ENCODE results near the gene LAMTOR2. TPM values are rescaled to one million over a fixed set of nuclear protein-coding genes. Genes with fewer than 3 reads are reported as not detected.

Gene LAMTOR2
- polyA plus RNA-seq, 2 donors = 82.6 to 101 TPM

- 56 to 70% methylated on average over 7 to 8 of the region's 8 CpGs for WGBS, 2 donors
- Histone ChIP-seq H3K36me3 (ENCODE audit: control insufficient read depth in 2 of 2, insufficient read depth in 2 of 2, low read length in 1 of 2) (peaks cover 0 to 4% of the 10 kb centered on the region in 2 donors), H3K9me3 (ENCODE audit: control insufficient read depth in 2 of 2, insufficient read depth in 1 of 2, low read depth in 1 of 2, low read length in 1 of 2) (no peaks in the 10 kb centered on the region), H3K27me3 (ENCODE audit: control insufficient read depth in 1 of 2, insufficient read depth in 2 of 2, low read length in 2 of 2) (no peaks in the 10 kb centered on the region), H3K4me3 (ENCODE audit: low read depth in 1 of 2, low read length in 2 of 2) (no peak overlapping the region), H3K4me1 (ENCODE audit: control insufficient read depth in 2 of 2, insufficient read depth in 2 of 2, low read length in 1 of 2) (peaks cover 0 to 6% of the 10 kb centered on the region in 2 donors), H3K27ac (ENCODE audit: low read depth in 2 of 2, low read length in 1 of 2) (no peak overlapping the region)
Measured at GRCh38 chr1:156080241-156080862, 25.8 kb downstream of the LAMTOR2 start.

DNA sequence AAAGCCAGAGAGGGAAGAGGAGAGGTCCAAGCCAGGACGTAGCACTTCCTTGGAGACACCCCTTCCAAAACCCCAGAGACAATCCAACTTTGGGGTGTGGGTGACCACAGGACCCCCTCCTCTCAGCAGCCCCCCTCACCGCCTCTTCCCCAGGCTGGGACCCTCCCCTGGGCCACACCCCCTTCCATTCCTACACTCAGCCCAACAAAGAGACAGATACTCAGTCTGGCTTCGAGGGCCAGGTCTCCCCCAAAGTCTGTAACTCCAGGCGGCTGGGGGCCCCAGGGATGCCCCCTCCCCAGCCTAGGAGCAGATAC, 26.2 kb downstream of the LAMTOR2 start:
- no peaks in the 10 kb centered on the region for H3K9me3 ChIP-seq (ENCODE audit: control insufficient read depth in 2 of 2, insufficient read depth in 1 of 2, low read depth in 1 of 2, low read length in 1 of 2)
- no peaks in the 10 kb centered on the region for H3K27me3 ChIP-seq (ENCODE audit: control insufficient read depth in 1 of 2, insufficient read depth in 2 of 2, low read length in 2 of 2)
- peaks cover 0 to 6% of the 10 kb centered on the region in 2 donors for H3K4me1 ChIP-seq (ENCODE audit: control insufficient read depth in 2 of 2, insufficient read depth in 2 of 2, low read length in 1 of 2)
- 46 to 63% methylated on average over 4 of the region's 4 CpGs for WGBS, 2 donors
- no peak overlapping the region for H3K4me3 ChIP-seq (ENCODE audit: low read depth in 1 of 2, low read length in 2 of 2)
- H3K36me3 ChIP-seq (ENCODE audit: control insufficient read depth in 2 of 2, insufficient read depth in 2 of 2, low read length in 1 of 2) = peaks cover 0 to 4% of the 10 kb centered on the region in 2 donors
- H3K27ac ChIP-seq (ENCODE audit: low read depth in 2 of 2, low read length in 1 of 2) = no peak overlapping the region

DNA sequence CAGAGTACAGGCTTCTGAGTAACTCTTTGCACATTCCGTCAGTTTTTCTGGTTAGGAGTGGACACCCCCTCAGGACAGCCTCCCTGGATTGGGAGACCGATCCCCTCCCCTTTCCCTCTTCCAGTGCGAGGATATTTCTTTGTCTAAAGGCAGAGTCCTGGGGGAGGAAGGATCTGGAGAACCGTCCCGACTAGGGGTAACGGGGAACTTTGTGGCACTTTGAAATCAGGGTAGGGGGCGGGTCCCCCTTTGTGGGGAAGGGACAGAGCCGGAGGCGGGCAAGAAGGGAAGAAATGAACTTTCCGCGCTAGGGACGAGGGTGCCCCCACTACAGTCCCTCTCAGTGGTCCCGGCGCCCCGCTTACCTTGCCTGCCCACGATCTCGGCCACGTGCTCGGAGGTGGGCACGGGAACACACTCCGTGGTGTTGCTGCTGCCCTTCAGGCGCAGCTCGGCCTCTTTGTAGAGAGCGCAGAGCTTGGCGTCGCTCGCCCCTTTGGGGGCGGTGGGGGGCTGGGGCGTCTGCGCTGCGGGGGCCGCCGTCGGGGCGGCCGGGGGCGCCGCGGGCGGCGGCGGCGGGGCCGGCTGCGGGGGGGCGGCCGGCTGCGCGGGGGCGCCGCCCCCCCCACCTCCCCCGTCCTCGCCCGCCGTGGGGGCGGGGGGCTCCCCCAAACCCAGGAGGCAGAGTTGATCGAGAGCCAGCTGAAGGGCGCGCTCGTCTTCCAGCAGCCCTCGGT, 26.8 kb downstream of the LAMTOR2 start:
- Histone ChIP-seq H3K4me3 (ENCODE audit: low read depth in 1 of 2, low read length in 2 of 2) (peak overlapping the region; percentile 31 to 79), H3K4me1 (ENCODE audit: control insufficient read depth in 2 of 2, insufficient read depth in 2 of 2, low read length in 1 of 2) (peaks cover 0 to 6% of the 10 kb centered on the region in 2 donors), H3K27ac (ENCODE audit: low read depth in 2 of 2, low read length in 1 of 2) (no peak overlapping the region)

GRCh38 chr1:156081917-156082308, 27.3 kb downstream of the LAMTOR2 start:
- Histone ChIP-seq H3K36me3 (ENCODE audit: control insufficient read depth in 2 of 2, insufficient read depth in 2 of 2, low read length in 1 of 2) (peaks cover 0 to 4% of the 10 kb centered on the region in 2 donors), H3K4me3 (ENCODE audit: low read depth in 1 of 2, low read length in 2 of 2) (peak overlapping the region; percentile 68 to 79), H3K9me3 (ENCODE audit: control insufficient read depth in 2 of 2, insufficient read depth in 1 of 2, low read depth in 1 of 2, low read length in 1 of 2) (no peaks in the 10 kb centered on the region), H3K27me3 (ENCODE audit: control insufficient read depth in 1 of 2, insufficient read depth in 2 of 2, low read length in 2 of 2) (no peaks in the 10 kb centered on the region), H3K4me1 (ENCODE audit: control insufficient read depth in 2 of 2, insufficient read depth in 2 of 2, low read length in 1 of 2) (peaks cover 0 to 6% of the 10 kb centered on the region in 2 donors), H3K27ac (ENCODE audit: low read depth in 2 of 2, low read length in 1 of 2) (no peak overlapping the region)
- 0% methylated on average over 4 to 10 of the region's 10 CpGs for WGBS, 2 donors

More for the DNA sequence above, 26.8 kb downstream of the LAMTOR2 start:
- Histone ChIP-seq H3K27me3 (ENCODE audit: control insufficient read depth in 1 of 2, insufficient read depth in 2 of 2, low read length in 2 of 2) (no peaks in the 10 kb centered on the region), H3K9me3 (ENCODE audit: control insufficient read depth in 2 of 2, insufficient read depth in 1 of 2, low read depth in 1 of 2, low read length in 1 of 2) (no peaks in the 10 kb centered on the region), H3K36me3 (ENCODE audit: control insufficient read depth in 2 of 2, insufficient read depth in 2 of 2, low read length in 1 of 2) (peaks cover 0 to 4% of the 10 kb centered on the region in 2 donors)
- 4 to 9% methylated on average over 33 to 58 of the region's 61 CpGs for whole genome bisulfite sequencing, 2 donors

- Histone ChIP-seq H3K36me3 (ENCODE audit: control insufficient read depth in 2 of 2, insufficient read depth in 2 of 2, low read length in 1 of 2) (no peaks in the 10 kb centered on the region), H3K4me3 (ENCODE audit: low read depth in 1 of 2, low read length in 2 of 2) (peak within 1 kb of the TSS; percentile 68 to 79), H3K9me3 (ENCODE audit: control insufficient read depth in 2 of 2, insufficient read depth in 1 of 2, low read depth in 1 of 2, low read length in 1 of 2) (no peaks in the 10 kb centered on the region), H3K27ac (ENCODE audit: low read depth in 2 of 2, low read length in 1 of 2) (no peak within 1 kb of the TSS), H3K4me1 (ENCODE audit: control insufficient read depth in 2 of 2, insufficient read depth in 2 of 2, low read length in 1 of 2) (peaks cover 0 to 6% of the 10 kb centered on the region in 2 donors), H3K27me3 (ENCODE audit: control insufficient read depth in 1 of 2, insufficient read depth in 2 of 2, low read length in 2 of 2) (no peaks in the 10 kb centered on the region)
- 1% methylated on average over 42 to 62 of the region's 62 CpGs for WGBS, 2 donors
Measured at GRCh38 chr1:156082309-156083091, 27.9 kb downstream of the LAMTOR2 start, which contains the start of gene MEX3A. MEX3A (minus strand) TSS chr1:156082465; CDS start chr1:156081998, 467 bp downstream.

- Histone ChIP-seq H3K27me3 (ENCODE audit: control insufficient read depth in 1 of 2, insufficient read depth in 2 of 2, low read length in 2 of 2) (no peaks in the 10 kb centered on the region), H3K9me3 (ENCODE audit: control insufficient read depth in 2 of 2, insufficient read depth in 1 of 2, low read depth in 1 of 2, low read length in 1 of 2) (no peaks in the 10 kb centered on the region), H3K36me3 (ENCODE audit: control insufficient read depth in 2 of 2, insufficient read depth in 2 of 2, low read length in 1 of 2) (no peaks in the 10 kb centered on the region), H3K4me1 (ENCODE audit: control insufficient read depth in 2 of 2, insufficient read depth in 2 of 2, low read length in 1 of 2) (peaks cover 0 to 6% of the 10 kb centered on the region in 2 donors), H3K27ac (ENCODE audit: low read depth in 2 of 2, low read length in 1 of 2) (no peak overlapping the region), H3K4me3 (ENCODE audit: low read depth in 1 of 2, low read length in 2 of 2) (no peak overlapping the region)
- WGBS, 2 donors = 61 to 63% methylated on average over 7 of the region's 7 CpGs
Measured at GRCh38 chr1:156083800-156084790, 29.5 kb downstream of the LAMTOR2 start.

DNA sequence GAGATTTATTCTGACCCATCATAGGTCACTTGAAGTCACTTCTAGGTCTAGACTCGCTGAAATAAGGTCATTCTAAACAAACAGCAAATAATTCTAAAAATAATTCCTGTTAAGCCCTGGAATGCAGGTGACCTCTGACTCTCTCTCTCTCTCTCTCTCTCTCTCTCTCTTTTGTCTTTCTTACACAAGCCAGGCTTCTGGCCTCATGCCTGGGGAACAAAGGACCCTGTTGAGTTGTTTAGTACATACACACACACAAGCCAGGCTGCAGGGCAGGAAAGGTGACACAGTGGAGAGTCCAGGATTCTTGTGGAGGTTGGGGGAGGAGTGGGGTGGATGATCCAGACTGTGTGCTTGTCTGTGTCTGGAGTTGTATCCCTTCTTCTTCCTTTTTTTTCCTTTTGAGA, 31.7 kb downstream of the LAMTOR2 start:
- 29 to 43% methylated on average over 1 of the region's 1 CpG for WGBS, 2 donors
- Histone ChIP-seq H3K27me3 (ENCODE audit: control insufficient read depth in 1 of 2, insufficient read depth in 2 of 2, low read length in 2 of 2) (no peaks in the 10 kb centered on the region), H3K27ac (ENCODE audit: low read depth in 2 of 2, low read length in 1 of 2) (no peak overlapping the region), H3K9me3 (ENCODE audit: control insufficient read depth in 2 of 2, insufficient read depth in 1 of 2, low read depth in 1 of 2, low read length in 1 of 2) (no peaks in the 10 kb centered on the region), H3K36me3 (ENCODE audit: control insufficient read depth in 2 of 2, insufficient read depth in 2 of 2, low read length in 1 of 2) (no peaks in the 10 kb centered on the region), H3K4me1 (ENCODE audit: control insufficient read depth in 2 of 2, insufficient read depth in 2 of 2, low read length in 1 of 2) (peaks cover 0 to 6% of the 10 kb centered on the region in 2 donors), H3K4me3 (ENCODE audit: low read depth in 1 of 2, low read length in 2 of 2) (no peak overlapping the region)

DNA sequence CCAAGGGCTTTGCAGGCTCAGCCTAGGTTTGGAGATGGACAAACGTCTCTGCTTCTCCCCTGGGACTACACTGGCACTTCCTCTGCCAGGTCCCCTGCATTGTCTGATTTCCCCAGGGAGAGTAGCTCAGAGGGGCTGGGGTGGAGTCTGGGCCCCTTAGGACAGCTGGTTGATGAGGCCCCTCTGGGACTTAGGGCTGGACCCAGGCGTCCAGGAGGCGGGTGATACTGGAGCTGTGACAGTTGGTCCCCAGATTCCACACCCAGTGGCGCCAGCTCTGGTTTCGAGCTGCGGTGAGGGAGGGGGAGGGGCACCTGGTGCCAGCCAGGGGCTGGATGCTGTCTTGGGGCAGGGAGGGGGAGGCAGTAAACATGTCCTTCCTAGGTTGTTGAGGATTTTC, 35.1 kb downstream of the LAMTOR2 start:
- H3K27me3 ChIP-seq (ENCODE audit: control insufficient read depth in 1 of 2, insufficient read depth in 2 of 2, low read length in 2 of 2) = no peaks in the 10 kb centered on the region
- no peaks in the 10 kb centered on the region for H3K4me1 ChIP-seq (ENCODE audit: control insufficient read depth in 2 of 2, insufficient read depth in 2 of 2, low read length in 1 of 2)
- H3K4me3 ChIP-seq (ENCODE audit: low read depth in 1 of 2, low read length in 2 of 2) = no peak overlapping the region
- H3K36me3 ChIP-seq (ENCODE audit: control insufficient read depth in 2 of 2, insufficient read depth in 2 of 2, low read length in 1 of 2) = no peaks in the 10 kb centered on the region
- H3K9me3 ChIP-seq (ENCODE audit: control insufficient read depth in 2 of 2, insufficient read depth in 1 of 2, low read depth in 1 of 2, low read length in 1 of 2) = no peaks in the 10 kb centered on the region
- H3K27ac ChIP-seq (ENCODE audit: low read depth in 2 of 2, low read length in 1 of 2) = no peak overlapping the region
- 70 to 78% methylated on average over 6 of the region's 6 CpGs for WGBS, 2 donors

All from esophagus (tissue), 2 donors.